ENCODE data around the gene A4GALT. TPM values are rescaled to one million over a fixed set of nuclear protein-coding genes. Genes with fewer than 3 reads are reported as not detected.
A peak's percentile ranks its signal among the peaks of the same experiment; 100 is the strongest.

Gene A4GALT
- total RNA-seq, 1 experiment from 2014 or later: 6.9 TPM

DNA sequence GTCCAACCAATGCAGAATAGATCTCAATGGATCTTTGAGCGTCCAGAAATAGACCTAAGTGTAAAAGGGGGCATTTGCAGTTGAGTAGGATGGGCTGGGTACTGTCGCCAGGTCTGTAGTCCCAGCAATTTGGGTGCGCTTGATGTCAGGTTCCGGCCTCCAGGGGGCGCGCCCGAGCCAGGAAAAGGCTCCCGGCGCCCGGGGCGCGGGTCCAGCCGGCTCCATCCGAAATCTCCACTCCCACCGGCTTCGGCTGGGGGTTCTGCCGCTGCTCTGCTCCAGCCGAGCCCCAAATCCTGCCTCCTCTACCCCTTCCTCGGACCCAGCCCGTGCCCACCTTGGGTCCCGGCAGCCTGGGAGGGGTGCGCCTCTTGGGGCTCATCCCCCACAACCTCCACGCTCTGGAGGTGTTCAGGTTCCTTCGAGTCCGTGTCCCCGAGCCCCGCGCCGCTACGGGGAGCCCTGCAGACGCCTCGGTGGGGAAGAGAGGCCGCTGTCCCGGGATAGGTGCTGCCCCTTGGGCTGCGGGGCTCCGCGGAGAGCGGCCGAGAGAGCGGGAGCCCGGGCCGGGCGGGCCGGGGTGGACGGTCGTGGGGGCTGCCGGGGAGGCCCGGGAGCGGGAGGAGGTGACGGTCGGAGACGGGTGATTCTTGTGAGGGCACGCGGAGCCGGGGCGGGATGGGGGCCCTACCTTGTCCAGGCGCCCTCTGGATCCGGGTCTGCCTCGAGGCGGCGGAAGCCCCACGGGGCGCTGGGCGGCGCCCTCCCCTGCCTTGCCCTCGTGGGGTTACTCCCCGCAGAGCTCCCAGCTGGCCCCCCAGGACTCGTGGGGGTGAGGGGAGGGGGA is 58.5 kb downstream of the A4GALT start:
- CTCF ChIA-PET: no interaction called here
- DNase-seq (ENCODE audit: low read depth, low spot score): no peak
- in situ Hi-C loops (cut with HindIII; ENCODE audit: low pct_unique_long_range_greater_than_20kb, low sequenced_read_pairs) (no loop called here), intact Hi-C loops (cut with micrococcal nuclease; ENCODE audit: unreplicated experiment) (no loop called here)
- peak overlapping the region; percentile 43 to 61 for H3K4me3 ChIP-seq (ENCODE audit: low read depth in 2 of 2, low read length in 2 of 2)
- H3K27me3 ChIP-seq (ENCODE audit: control insufficient read depth, insufficient read depth, low read length): no peaks in the 10 kb centered on the region
- no TSS peak for BruUV-seq (replicated peaks)
- POLR2A ChIA-PET: no interaction called here
- no peak overlapping the region for H3K27ac ChIP-seq (ENCODE audit: low read length)
- TF ChIP-seq, protein P1, sequence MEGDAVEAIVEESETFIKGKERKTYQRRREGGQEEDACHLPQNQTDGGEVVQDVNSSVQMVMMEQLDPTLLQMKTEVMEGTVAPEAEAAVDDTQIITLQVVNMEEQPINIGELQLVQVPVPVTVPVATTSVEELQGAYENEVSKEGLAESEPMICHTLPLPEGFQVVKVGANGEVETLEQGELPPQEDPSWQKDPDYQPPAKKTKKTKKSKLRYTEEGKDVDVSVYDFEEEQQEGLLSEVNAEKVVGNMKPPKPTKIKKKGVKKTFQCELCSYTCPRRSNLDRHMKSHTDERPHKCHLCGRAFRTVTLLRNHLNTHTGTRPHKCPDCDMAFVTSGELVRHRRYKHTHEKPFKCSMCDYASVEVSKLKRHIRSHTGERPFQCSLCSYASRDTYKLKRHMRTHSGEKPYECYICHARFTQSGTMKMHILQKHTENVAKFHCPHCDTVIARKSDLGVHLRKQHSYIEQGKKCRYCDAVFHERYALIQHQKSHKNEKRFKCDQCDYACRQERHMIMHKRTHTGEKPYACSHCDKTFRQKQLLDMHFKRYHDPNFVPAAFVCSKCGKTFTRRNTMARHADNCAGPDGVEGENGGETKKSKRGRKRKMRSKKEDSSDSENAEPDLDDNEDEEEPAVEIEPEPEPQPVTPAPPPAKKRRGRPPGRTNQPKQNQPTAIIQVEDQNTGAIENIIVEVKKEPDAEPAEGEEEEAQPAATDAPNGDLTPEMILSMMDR (IDR thresholded peaks at IDR 0.05): peak; percentile 88
- TF ChIP-seq TCF7L2 (IDR thresholded peaks at IDR 0.05; ENCODE audit: low read depth, low read length) (no peak), POLR2AphosphoS5 (IDR thresholded peaks at IDR 0.05; ENCODE audit: low read depth, low read length) (0 out of 2 replicates have a peak, but pooled peaks have one; percentile 26)
- no peaks in the 10 kb centered on the region for H3K4me1 ChIP-seq (ENCODE audit: control insufficient read depth, insufficient read depth, low read length)
- no peaks in the 10 kb centered on the region for H3K9me3 ChIP-seq (ENCODE audit: control insufficient read depth, insufficient read depth, low read depth, low read length)
- peak; percentile 92 for ATAC-seq
- H3K36me3 ChIP-seq (ENCODE audit: control insufficient read depth, insufficient read depth, low read length): no peaks in the 10 kb centered on the region

DNA sequence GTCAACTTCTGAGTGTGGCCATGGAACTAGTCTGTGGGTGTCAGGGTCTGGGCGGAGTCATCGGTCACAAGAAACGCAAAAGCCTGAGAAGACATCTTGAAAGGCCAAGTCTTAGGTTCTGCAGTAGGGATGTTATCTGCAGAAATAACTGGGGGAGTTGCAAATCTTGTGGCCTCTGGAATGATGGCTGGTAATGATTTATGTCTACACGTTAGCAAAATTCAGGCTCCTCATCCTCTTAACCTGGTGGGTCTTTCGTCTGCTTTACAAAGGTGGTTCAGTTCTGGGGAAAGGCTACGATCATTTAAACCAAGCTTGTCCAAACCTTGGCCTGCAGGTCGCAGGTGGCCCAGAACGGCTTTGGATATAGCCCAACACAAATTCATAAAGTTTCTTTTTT is 64.1 kb downstream of the A4GALT start:
- TF ChIP-seq SIN3A (IDR thresholded peaks at IDR 0.05; ENCODE audit: borderline replicate concordance, insufficient read depth, low read depth, low read length): no peak
- no peak for TF ChIP-seq TCF7L2 (IDR thresholded peaks at IDR 0.05; ENCODE audit: low read depth, low read length)
- TF ChIP-seq, protein P1 (IDR thresholded peaks at IDR 0.05): no peak
- TF ChIP-seq POLR2AphosphoS5 (IDR thresholded peaks at IDR 0.05; ENCODE audit: low read depth, low read length): no peak
- TF ChIP-seq, protein P2, sequence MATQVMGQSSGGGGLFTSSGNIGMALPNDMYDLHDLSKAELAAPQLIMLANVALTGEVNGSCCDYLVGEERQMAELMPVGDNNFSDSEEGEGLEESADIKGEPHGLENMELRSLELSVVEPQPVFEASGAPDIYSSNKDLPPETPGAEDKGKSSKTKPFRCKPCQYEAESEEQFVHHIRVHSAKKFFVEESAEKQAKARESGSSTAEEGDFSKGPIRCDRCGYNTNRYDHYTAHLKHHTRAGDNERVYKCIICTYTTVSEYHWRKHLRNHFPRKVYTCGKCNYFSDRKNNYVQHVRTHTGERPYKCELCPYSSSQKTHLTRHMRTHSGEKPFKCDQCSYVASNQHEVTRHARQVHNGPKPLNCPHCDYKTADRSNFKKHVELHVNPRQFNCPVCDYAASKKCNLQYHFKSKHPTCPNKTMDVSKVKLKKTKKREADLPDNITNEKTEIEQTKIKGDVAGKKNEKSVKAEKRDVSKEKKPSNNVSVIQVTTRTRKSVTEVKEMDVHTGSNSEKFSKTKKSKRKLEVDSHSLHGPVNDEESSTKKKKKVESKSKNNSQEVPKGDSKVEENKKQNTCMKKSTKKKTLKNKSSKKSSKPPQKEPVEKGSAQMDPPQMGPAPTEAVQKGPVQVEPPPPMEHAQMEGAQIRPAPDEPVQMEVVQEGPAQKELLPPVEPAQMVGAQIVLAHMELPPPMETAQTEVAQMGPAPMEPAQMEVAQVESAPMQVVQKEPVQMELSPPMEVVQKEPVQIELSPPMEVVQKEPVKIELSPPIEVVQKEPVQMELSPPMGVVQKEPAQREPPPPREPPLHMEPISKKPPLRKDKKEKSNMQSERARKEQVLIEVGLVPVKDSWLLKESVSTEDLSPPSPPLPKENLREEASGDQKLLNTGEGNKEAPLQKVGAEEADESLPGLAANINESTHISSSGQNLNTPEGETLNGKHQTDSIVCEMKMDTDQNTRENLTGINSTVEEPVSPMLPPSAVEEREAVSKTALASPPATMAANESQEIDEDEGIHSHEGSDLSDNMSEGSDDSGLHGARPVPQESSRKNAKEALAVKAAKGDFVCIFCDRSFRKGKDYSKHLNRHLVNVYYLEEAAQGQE (IDR thresholded peaks at IDR 0.05; ENCODE audit: insufficient read depth in 1 of 2, low read depth in 2 of 2, low read length in 1 of 2): no peak
- ChIA-PET CTCF (no interaction called here), POLR2A (interaction anchor here (0.6 kb wide), 1 partner anchor 10 kb away, joined by 5 read pairs; no protein-coding TSS in a partner anchor)
- Histone ChIP-seq H3K4me3 (ENCODE audit: low read depth in 2 of 2, low read length in 2 of 2) (no peak overlapping the region), H3K36me3 (ENCODE audit: control insufficient read depth, insufficient read depth, low read length) (no peaks in the 10 kb centered on the region), H3K27me3 (ENCODE audit: control insufficient read depth, insufficient read depth, low read length) (no peaks in the 10 kb centered on the region), H3K27ac (ENCODE audit: low read length) (no peak overlapping the region), H3K4me1 (ENCODE audit: control insufficient read depth, insufficient read depth, low read length) (no peaks in the 10 kb centered on the region; the same call in 1 of the 2 replicates), H3K9me3 (ENCODE audit: control insufficient read depth, insufficient read depth, low read depth, low read length) (no peaks in the 10 kb centered on the region)
- intact Hi-C loops (cut with micrococcal nuclease; ENCODE audit: unreplicated experiment): no loop called here
- DNase-seq (ENCODE audit: low read depth, low spot score): no peak
- BruUV-seq (replicated peaks): no TSS peak
- ATAC-seq: no peak
- in situ Hi-C loops (cut with HindIII; ENCODE audit: low pct_unique_long_range_greater_than_20kb, low sequenced_read_pairs): no loop called here
